Activated B cell treated with CpG ODN at 0.5 μM for 24 hours (primary cell): ENCODE measurements around the gene GPD1L. TPM values are rescaled to one million over a fixed set of nuclear protein-coding genes. Genes with fewer than 3 reads are reported as not detected.

ENCODE experiments used
- ATAC-seq: fragments of 200-7000 bp; cut with Tn5 transposase; one replicate; pipeline ENCODE4 v1.10.0; 2021; ENCODE audit warnings: low read depth, mild to moderate bottlenecking, moderate library complexity
- CTCF ChIA-PET: fragments of 350-600 bp; sonication (Branson Sonifier 250); formaldehyde crosslinking; loops from one replicate; lab custom pipeline; 2021; ENCODE audit warnings: antibody characterized with exemption; lab: Charles Lee
- POLR2A ChIA-PET: fragments of 350-600 bp; sonication (Branson Sonifier 250); formaldehyde crosslinking; loops from one replicate; lab custom pipeline; 2021; ENCODE audit warnings: antibody characterized with exemption; lab: Charles Lee
- DNase-seq: peaks from one replicate; pipeline ENCODE4 v3.0.0; 2022
- H3K27ac Mint-ChIP-seq: one replicate; pipeline ENCODE4 v1.8.0; 2020; ENCODE audit warnings: mixed read lengths
- H3K27me3 Mint-ChIP-seq: one replicate; pipeline ENCODE4 v1.8.0; 2021; ENCODE audit warnings: mixed read lengths
- H3K36me3 Mint-ChIP-seq: one replicate; pipeline ENCODE4 v1.8.0; 2021; ENCODE audit warnings: low read depth, mixed read lengths
- H3K4me1 Mint-ChIP-seq: one replicate; pipeline ENCODE4 v1.8.0; 2021; ENCODE audit warnings: mixed read lengths
- H3K4me3 Mint-ChIP-seq: one replicate; pipeline ENCODE4 v1.8.0; 2020; ENCODE audit warnings: mild to moderate bottlenecking, mixed read lengths
- H3K9me3 Mint-ChIP-seq: one replicate; pipeline ENCODE4 v1.8.0; 2020; ENCODE audit warnings: mixed read lengths
- CTCF ChIP-seq: fragments of 200-600 bp; IDR thresholded peaks from one replicate; pipeline ENCODE4 v1.8.0; 2022; ENCODE audit warnings: antibody characterized with exemption, mild to moderate bottlenecking
- intact Hi-C: fragments of 100-400 bp; cut with micrococcal nuclease; formaldehyde crosslinking; loops from one replicate; pipeline ENCODE4 v1.15.1; 2024
- total RNA-seq: library from RNA; stranded (reverse); gene quantifications from 2 replicates; pipeline ENCODE4 v1.2.3, GENCODE V29; 2022

Gene GPD1L
- total RNA-seq, 1 donor from 2014 or later, result 8.2 TPM

GRCh38 chr3:32194653-32195052, 88.2 kb downstream of the GPD1L start:
- H3K36me3 Mint-ChIP-seq, result no peaks in the 10 kb centered on the region
- CTCF ChIA-PET, result no interaction called here
- peaks cover 11% of the 10 kb centered on the region for H3K27me3 Mint-ChIP-seq
- intact Hi-C loops, result no loop called here
- H3K4me1 Mint-ChIP-seq, result no peaks in the 10 kb centered on the region
- POLR2A ChIA-PET, result no interaction called here
- no peak overlapping the region for H3K4me3 Mint-ChIP-seq
- H3K9me3 Mint-ChIP-seq, result no peaks in the 10 kb centered on the region
- no peak for TF ChIP-seq CTCF
- no peak overlapping the region for H3K27ac Mint-ChIP-seq
- no peak for ATAC-seq
- no peak for DNase-seq

- no peak for TF ChIP-seq CTCF
- Mint-ChIP-seq H3K36me3 (no peaks in the 10 kb centered on the region), H3K9me3 (no peaks in the 10 kb centered on the region), H3K4me3 (no peak overlapping the region), H3K27ac (no peak overlapping the region), H3K27me3 (peaks cover 9% of the 10 kb centered on the region), H3K4me1 (no peaks in the 10 kb centered on the region)
- DNase-seq (no peak), ATAC-seq (no peak)
- intact Hi-C loops, result no loop called here
- ChIA-PET POLR2A (no interaction called here), CTCF (no interaction called here)
Observed at GRCh38 chr3:32195995-32196540, 89.6 kb downstream of the GPD1L start.

- no peak overlapping the region for H3K4me3 Mint-ChIP-seq
- intact Hi-C loops, result no loop called here
- no peak for TF ChIP-seq CTCF
- DNase-seq (no peak), ATAC-seq (no peak)
- CTCF ChIA-PET, result no interaction called here
- POLR2A ChIA-PET, result interaction anchor here (0.6 kb wide), 1 partner anchor 28 kb away, joined by 3 read pairs; no protein-coding TSS in a partner anchor
- no peaks in the 10 kb centered on the region for H3K9me3 Mint-ChIP-seq
- H3K4me1 Mint-ChIP-seq, result no peaks in the 10 kb centered on the region
- no peaks in the 10 kb centered on the region for H3K36me3 Mint-ChIP-seq
- no peak overlapping the region for H3K27ac Mint-ChIP-seq
- peaks cover 11% of the 10 kb centered on the region for H3K27me3 Mint-ChIP-seq
Observed at GRCh38 chr3:32197991-32198390, 91.6 kb downstream of the GPD1L start.

GRCh38 chr3:32198714-32199113, 92.3 kb downstream of the GPD1L start:
- ChIA-PET CTCF (no interaction called here), POLR2A (no interaction called here)
- H3K4me1 Mint-ChIP-seq, result no peaks in the 10 kb centered on the region
- TF ChIP-seq CTCF, result no peak
- DNase-seq, result no peak
- peaks cover 17% of the 10 kb centered on the region for H3K27me3 Mint-ChIP-seq
- intact Hi-C loops, result no loop called here
- no peak overlapping the region for H3K4me3 Mint-ChIP-seq
- no peaks in the 10 kb centered on the region for H3K9me3 Mint-ChIP-seq
- no peak for ATAC-seq
- H3K27ac Mint-ChIP-seq, result no peak overlapping the region
- no peaks in the 10 kb centered on the region for H3K36me3 Mint-ChIP-seq

- Mint-ChIP-seq H3K27ac (no peak overlapping the region), H3K4me3 (no peak overlapping the region), H3K9me3 (no peaks in the 10 kb centered on the region), H3K36me3 (no peaks in the 10 kb centered on the region), H3K4me1 (no peaks in the 10 kb centered on the region), H3K27me3 (peaks cover 18% of the 10 kb centered on the region)
- CTCF ChIA-PET, result no interaction called here
- intact Hi-C loops, result no loop called here
- TF ChIP-seq CTCF, result no peak
- POLR2A ChIA-PET, result no interaction called here
- ATAC-seq (no peak), DNase-seq (no peak)
Observed at GRCh38 chr3:32200490-32200889, 94.1 kb downstream of the GPD1L start.
